KG1 (cell line): ENCODE data around the gene ANGEL1.

ENCODE experiments used
- DNase-seq: peaks from one replicate; lab custom pipeline; 2025; lab: John Stamatoyannopoulos, UW

The ANGEL1 gene, protein sequence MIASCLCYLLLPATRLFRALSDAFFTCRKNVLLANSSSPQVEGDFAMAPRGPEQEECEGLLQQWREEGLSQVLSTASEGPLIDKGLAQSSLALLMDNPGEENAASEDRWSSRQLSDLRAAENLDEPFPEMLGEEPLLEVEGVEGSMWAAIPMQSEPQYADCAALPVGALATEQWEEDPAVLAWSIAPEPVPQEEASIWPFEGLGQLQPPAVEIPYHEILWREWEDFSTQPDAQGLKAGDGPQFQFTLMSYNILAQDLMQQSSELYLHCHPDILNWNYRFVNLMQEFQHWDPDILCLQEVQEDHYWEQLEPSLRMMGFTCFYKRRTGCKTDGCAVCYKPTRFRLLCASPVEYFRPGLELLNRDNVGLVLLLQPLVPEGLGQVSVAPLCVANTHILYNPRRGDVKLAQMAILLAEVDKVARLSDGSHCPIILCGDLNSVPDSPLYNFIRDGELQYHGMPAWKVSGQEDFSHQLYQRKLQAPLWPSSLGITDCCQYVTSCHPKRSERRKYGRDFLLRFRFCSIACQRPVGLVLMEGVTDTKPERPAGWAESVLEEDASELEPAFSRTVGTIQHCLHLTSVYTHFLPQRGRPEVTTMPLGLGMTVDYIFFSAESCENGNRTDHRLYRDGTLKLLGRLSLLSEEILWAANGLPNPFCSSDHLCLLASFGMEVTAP

GRCh38 chr14:76812422-76813383 is at the start of gene ANGEL1:
TSS of gene ANGEL1 (minus strand) at chr14:76812882. CDS start at chr14:76812827, 55 bp downstream.
- DNase-seq, result peak; percentile 85

DNA sequence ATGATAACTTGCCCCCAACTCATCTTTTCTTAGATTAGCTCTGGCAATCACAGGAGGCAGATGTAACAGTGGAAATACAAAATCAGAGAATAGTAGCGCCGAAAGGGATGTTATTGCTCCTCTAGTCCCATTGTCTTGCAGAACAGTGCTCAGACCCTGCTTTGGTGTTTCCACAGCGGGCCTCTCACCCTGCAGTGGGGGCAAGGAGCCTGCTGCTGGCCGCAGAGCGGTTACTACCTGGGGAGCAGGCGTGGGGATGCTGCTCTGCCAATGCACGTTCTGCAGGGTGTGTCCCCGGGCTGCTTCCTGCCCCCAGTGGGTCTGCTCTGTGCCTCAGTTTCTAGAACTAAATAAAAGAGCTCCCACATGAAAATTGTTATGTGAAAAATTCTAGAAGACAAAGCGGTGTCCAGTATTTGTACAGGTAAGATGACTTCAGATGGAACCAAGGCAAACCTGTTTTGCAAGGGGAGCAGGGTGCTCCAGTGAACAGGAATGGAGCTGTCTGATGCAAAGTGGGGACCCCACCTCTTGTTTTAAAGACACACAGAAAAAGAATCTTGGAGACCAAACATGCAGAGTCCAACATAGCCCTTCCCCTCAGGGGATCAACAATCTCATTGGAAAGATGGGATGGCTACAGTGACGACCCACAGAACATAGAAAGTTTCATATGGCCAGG is 49.0 kb upstream of the ANGEL1 start:
- no peak for DNase-seq

GRCh38 chr14:76856769-76857168 is 44.1 kb upstream of the ANGEL1 start:
- no peak for DNase-seq

GRCh38 chr14:76855066-76855465 is 42.4 kb upstream of the ANGEL1 start:
- DNase-seq, result no peak

GRCh38 chr14:76848879-76849278 is 36.2 kb upstream of the ANGEL1 start:
- DNase-seq, result no peak

DNA sequence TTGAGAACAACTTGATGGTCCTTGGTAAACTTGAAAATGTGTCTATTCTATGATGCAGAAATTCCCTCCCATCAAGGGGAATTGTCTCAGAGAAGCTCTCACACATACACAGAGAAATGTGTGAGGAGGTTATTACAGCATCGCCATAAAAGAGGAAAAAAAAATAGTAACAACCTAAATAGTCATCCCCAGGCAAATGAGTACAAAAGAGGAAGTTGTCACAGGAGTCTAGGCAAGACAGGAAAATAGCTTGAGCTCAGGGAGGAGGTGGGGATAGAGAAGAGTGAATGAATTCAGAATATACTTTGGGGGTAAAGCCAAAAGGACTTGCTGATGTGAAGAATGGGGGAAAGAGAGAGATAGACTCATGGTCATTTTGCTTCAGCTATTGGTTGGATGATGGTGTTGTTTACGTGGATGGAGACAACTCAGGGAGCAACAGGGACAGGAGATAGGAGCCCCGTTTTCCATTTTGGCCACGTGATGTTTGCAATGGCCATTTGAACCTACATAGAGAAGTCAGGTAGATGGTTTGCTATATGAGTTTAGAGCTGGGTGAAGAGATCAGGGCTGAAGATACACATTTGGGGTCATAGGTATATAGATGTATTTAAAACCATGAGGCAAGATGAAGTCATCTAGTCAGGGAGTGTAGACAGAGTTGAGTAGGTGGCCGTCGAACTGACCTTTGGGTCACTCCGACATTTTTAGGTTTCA is 33.8 kb upstream of the ANGEL1 start:
- DNase-seq, result peak; percentile 44

GRCh38 chr14:76844223-76844622 is 31.5 kb upstream of the ANGEL1 start:
- DNase-seq, result no peak

DNA sequence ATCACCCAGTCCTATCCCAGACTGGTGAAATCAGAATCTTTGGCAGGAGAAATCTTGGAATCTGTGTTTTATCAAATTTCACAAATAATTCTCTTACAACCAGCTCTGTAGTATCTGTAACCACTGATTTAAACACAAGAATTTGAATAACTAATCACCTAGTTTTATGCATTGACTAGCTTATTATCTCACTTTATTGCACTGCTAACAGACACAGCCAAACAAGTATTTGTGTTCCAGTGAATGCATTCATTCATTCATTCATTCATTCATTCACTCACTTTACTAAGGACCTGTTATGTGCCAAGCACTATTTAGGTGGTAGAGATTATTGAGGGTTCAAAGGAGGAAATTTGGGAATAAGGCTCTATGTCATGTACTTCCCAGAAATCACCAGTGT is 29.7 kb upstream of the ANGEL1 start:
- DNase-seq, result no peak

GRCh38 chr14:76837524-76837923 is 24.8 kb upstream of the ANGEL1 start:
- DNase-seq, result no peak

- no peak for DNase-seq
Observed at GRCh38 chr14:76836029-76836630, 23.4 kb upstream of the ANGEL1 start.

DNA sequence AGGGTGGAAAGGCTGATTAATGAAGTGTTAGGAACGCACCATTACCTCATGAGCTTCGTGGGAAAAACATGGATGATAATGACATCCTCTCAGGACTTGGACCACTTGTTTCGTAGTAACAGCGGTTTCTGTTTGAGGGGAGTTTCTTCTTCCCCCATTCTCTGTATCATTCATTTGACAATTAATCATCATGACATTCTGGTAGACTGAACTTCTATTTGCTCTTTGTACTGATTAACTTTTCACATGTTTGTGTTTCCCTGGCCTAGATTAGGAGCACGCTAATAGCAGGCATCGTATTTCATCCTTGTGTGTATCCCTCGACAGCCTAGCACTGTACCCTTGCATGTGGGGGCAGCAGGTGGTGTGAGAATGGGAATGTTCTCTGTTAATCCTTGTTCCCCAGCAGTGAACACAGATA is 21.6 kb upstream of the ANGEL1 start:
- no peak for DNase-seq

DNA sequence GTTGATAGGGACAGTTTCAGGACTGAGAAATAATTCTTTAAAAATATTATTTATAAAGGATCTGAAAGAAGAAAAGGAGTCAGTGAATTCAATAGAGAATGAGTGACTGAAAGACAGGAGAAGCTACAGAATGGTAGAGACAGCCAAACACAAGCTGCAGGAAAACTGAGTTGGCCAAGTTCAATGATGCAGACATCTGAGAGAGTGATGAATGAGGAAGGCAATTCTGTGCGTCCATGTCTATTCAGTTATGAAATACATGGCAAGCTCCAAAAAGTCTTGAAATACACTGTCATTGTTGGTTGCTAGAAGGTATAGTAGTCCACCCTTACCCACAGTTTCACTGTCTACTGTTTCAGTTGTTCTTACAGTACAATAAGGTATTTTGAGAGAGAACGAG is 20.3 kb upstream of the ANGEL1 start:
- no peak for DNase-seq

DNA sequence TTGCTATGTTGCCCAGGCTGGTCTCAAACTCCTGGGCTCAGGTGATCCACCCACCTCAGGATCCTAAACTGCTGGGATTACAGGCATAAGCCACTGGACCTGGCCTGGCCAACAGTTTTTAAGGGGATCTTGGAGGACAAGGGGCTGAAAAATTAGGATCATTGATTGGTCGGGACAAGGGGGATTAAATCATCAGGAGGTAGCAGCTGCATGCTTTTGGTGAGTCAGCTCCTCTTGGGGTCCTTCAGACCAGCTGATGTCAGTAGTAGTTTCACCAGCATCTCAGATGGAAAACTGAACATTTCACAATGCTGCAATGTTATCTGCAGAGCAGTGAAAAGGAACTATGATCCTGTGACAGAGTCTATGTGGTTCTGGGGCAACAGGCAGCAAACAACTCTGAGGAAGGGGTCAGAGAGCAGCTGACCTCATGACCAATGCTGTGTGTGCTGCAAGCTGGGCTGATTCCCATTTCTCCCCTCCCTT is 19.9 kb upstream of the ANGEL1 start:
- no peak for DNase-seq

GRCh38 chr14:76830556-76830955 is 17.9 kb upstream of the ANGEL1 start:
- no peak for DNase-seq

DNA sequence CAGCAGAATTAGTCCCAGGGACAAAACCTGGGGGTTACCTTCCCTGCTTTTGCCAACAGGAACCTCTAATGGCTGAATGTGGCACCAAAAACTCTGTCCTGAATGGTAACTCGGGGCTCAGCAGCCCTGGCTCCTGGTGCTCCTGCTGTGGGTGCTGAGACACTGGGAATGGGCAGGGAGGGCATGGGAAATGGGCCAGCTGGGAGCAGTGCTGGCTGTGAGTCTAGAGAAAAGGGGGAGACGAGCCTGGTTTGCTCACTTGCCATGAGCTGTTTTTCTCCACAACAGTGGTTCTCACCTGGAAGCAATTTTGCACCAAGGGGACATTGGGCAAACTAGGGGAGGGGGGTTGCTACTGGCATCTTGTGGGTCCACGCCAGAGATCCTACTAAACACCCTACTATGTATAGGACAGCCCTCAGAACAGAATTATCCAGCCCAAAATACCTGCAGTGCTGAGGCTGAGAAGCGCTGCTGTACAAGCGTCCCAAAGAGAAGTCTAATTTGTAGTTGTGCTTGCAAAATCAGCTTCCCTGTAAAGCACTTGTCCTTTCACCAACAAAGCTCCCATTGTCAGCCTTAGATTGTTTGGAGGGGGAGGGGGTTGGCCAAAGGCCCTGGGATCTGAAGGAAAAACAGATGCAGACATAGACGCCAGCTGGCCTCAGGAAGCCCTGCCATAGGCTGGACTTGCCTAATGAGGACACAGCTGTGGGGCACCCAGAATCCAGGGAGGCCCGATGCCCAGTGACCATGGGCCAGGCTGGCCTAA is 17.2 kb upstream of the ANGEL1 start:
- DNase-seq, result no peak

- no peak for DNase-seq
Observed at GRCh38 chr14:76829013-76829365, 16.3 kb upstream of the ANGEL1 start.

- DNase-seq, result no peak
Observed at GRCh38 chr14:76828339-76829012, 15.8 kb upstream of the ANGEL1 start.

GRCh38 chr14:76827696-76828296 is 15.1 kb upstream of the ANGEL1 start:
- no peak for DNase-seq

GRCh38 chr14:76826122-76826521 is 13.4 kb upstream of the ANGEL1 start, which contains the start of gene LRRC74A:
TSS of gene LRRC74A (plus strand) at chr14:76826408. CDS start at chr14:76826698, 290 bp downstream.
- DNase-seq, result no peak
